ENCODE measurements around the gene CELSR3. TPM values are rescaled to one million over a fixed set of nuclear protein-coding genes. Genes with fewer than 3 reads are reported as not detected.
A peak's percentile ranks its signal among the peaks of the same experiment; 100 is the strongest.

CELSR3 gene
- polyA plus RNA-seq, 4 donors: 0.27 to 2.8 (median 1.1) TPM

GRCh38 chr3:48700731-48701405 lies 38.2 kb upstream of the CELSR3 start:
- DNase-seq: no peak
- Histone ChIP-seq H3K4me3 (ENCODE audit: low read depth in 1 of 3, low read length in 3 of 3) (no peak overlapping the region), H3K4me1 (ENCODE audit: control insufficient read depth in 3 of 3, insufficient read depth in 2 of 3, low read depth in 1 of 3, low read length in 2 of 3) (peaks cover 0 to 4% (median 0%) of the 10 kb centered on the region in 3 donors), H3K27me3 (ENCODE audit: control insufficient read depth in 3 of 3, insufficient read depth in 3 of 3, low read length in 3 of 3) (no peaks in the 10 kb centered on the region), H3K36me3 (ENCODE audit: control insufficient read depth in 3 of 3, insufficient read depth in 2 of 3, low read depth in 1 of 3, low read length in 3 of 3) (peaks cover 0 to 56% (median 0%) of the 10 kb centered on the region in 3 donors), H3K27ac (ENCODE audit: low read depth in 1 of 3, low read length in 2 of 3) (peak overlapping the region in 1 of 3 donors; percentile 8), H3K9me3 (ENCODE audit: control insufficient read depth in 2 of 2, insufficient read depth in 1 of 2, low read depth in 1 of 2, low read length in 1 of 2) (no peaks in the 10 kb centered on the region)
- 87 to 92% (median 90%) methylated on average over 11 of the region's 11 CpGs for WGBS, 3 donors
- FAIRE-seq: no peak

DNA sequence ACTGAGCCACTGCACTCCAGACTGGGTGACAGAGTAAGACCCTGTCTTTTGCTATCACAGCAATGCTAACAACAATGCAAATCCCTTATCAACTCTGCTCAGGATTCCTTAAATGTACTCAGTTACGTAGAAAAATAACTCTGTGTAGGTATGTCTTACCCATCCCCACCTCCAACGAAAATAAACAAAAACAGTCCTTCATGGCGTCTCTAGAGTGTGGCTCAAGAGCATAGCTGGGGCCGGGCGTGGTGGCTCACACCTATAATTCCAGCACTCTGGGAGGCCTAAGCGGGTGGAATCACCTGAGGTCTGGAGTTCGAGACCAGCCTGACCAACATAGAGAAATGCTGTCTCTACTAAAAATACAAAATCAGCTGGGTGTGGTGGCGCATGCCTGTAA lies 36.2 kb upstream of the CELSR3 start:
- no peak overlapping the region for H3K4me3 ChIP-seq (ENCODE audit: low read depth in 1 of 3, low read length in 3 of 3)
- no peak for FAIRE-seq
- no peak for DNase-seq
- H3K36me3 ChIP-seq (ENCODE audit: control insufficient read depth in 3 of 3, insufficient read depth in 2 of 3, low read depth in 1 of 3, low read length in 3 of 3): peaks cover 3 to 59% (median 7%) of the 10 kb centered on the region in 3 donors
- H3K9me3 ChIP-seq (ENCODE audit: control insufficient read depth in 2 of 2, insufficient read depth in 1 of 2, low read depth in 1 of 2, low read length in 1 of 2): no peaks in the 10 kb centered on the region
- no peaks in the 10 kb centered on the region for H3K27me3 ChIP-seq (ENCODE audit: control insufficient read depth in 3 of 3, insufficient read depth in 3 of 3, low read length in 3 of 3)
- 94 to 96% (median 95%) methylated on average over 8 of the region's 8 CpGs for WGBS, 3 donors
- peaks cover 0 to 7% (median 4%) of the 10 kb centered on the region in 3 donors for H3K4me1 ChIP-seq (ENCODE audit: control insufficient read depth in 3 of 3, insufficient read depth in 2 of 3, low read depth in 1 of 3, low read length in 2 of 3)
- no peak overlapping the region for H3K27ac ChIP-seq (ENCODE audit: low read depth in 1 of 3, low read length in 2 of 3)

GRCh38 chr3:48697952-48698351 lies 35.3 kb upstream of the CELSR3 start:
- Histone ChIP-seq H3K27me3 (ENCODE audit: control insufficient read depth in 3 of 3, insufficient read depth in 3 of 3, low read length in 3 of 3) (no peaks in the 10 kb centered on the region), H3K36me3 (ENCODE audit: control insufficient read depth in 3 of 3, insufficient read depth in 2 of 3, low read depth in 1 of 3, low read length in 3 of 3) (peaks cover 9 to 64% (median 9%) of the 10 kb centered on the region in 3 donors), H3K27ac (ENCODE audit: low read depth in 1 of 3, low read length in 2 of 3) (no peak overlapping the region), H3K4me3 (ENCODE audit: low read depth in 1 of 3, low read length in 3 of 3) (no peak overlapping the region), H3K9me3 (ENCODE audit: control insufficient read depth in 2 of 2, insufficient read depth in 1 of 2, low read depth in 1 of 2, low read length in 1 of 2) (no peaks in the 10 kb centered on the region), H3K4me1 (ENCODE audit: control insufficient read depth in 3 of 3, insufficient read depth in 2 of 3, low read depth in 1 of 3, low read length in 2 of 3) (peaks cover 0 to 7% (median 4%) of the 10 kb centered on the region in 3 donors)
- 81 to 88% (median 86%) methylated on average over 3 of the region's 3 CpGs for whole genome bisulfite sequencing, 3 donors
- no peak for FAIRE-seq
- DNase-seq: no peak

DNA sequence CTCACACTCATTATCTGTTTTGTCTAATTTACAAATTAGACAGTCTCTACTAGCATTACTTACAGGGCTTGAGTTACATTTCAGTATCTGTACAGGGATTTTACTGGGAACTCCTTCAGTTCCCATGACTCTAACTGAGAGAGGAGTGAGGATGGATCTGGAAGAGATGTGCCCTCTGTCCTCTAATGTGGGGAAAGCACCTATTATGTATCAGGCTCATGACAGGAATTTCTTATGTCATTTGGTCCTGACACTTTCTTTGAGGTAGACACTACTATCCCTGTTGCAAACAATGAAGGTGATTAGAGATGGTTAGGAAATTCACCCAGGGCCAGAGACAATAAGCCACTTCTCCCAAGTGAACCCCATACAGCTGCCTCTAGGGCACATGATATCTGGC lies 33.9 kb upstream of the CELSR3 start:
- Histone ChIP-seq H3K27ac (ENCODE audit: low read depth in 1 of 3, low read length in 2 of 3) (peak overlapping the region in 1 of 3 donors; percentile 1), H3K4me3 (ENCODE audit: low read depth in 1 of 3, low read length in 3 of 3) (no peak overlapping the region), H3K27me3 (ENCODE audit: control insufficient read depth in 3 of 3, insufficient read depth in 3 of 3, low read length in 3 of 3) (no peaks in the 10 kb centered on the region), H3K9me3 (ENCODE audit: control insufficient read depth in 2 of 2, insufficient read depth in 1 of 2, low read depth in 1 of 2, low read length in 1 of 2) (no peaks in the 10 kb centered on the region), H3K36me3 (ENCODE audit: control insufficient read depth in 3 of 3, insufficient read depth in 2 of 3, low read depth in 1 of 3, low read length in 3 of 3) (peaks cover 13 to 69% (median 17%) of the 10 kb centered on the region in 3 donors), H3K4me1 (ENCODE audit: control insufficient read depth in 3 of 3, insufficient read depth in 2 of 3, low read depth in 1 of 3, low read length in 2 of 3) (peaks cover 0 to 7% (median 4%) of the 10 kb centered on the region in 3 donors)
- FAIRE-seq: no peak
- DNase-seq: no peak

GRCh38 chr3:48696156-48696555 lies 33.5 kb upstream of the CELSR3 start:
- FAIRE-seq (no peak), DNase-seq (peak in 1 of 2 donors; percentile 54)
- H3K27ac ChIP-seq (ENCODE audit: low read depth in 1 of 3, low read length in 2 of 3): peak overlapping the region in 1 of 3 donors; percentile 1
- no peak overlapping the region for H3K4me3 ChIP-seq (ENCODE audit: low read depth in 1 of 3, low read length in 3 of 3)
- peaks cover 13 to 68% (median 17%) of the 10 kb centered on the region in 3 donors for H3K36me3 ChIP-seq (ENCODE audit: control insufficient read depth in 3 of 3, insufficient read depth in 2 of 3, low read depth in 1 of 3, low read length in 3 of 3)
- no peaks in the 10 kb centered on the region for H3K9me3 ChIP-seq (ENCODE audit: control insufficient read depth in 2 of 2, insufficient read depth in 1 of 2, low read depth in 1 of 2, low read length in 1 of 2)
- no peaks in the 10 kb centered on the region for H3K27me3 ChIP-seq (ENCODE audit: control insufficient read depth in 3 of 3, insufficient read depth in 3 of 3, low read length in 3 of 3)
- 69 to 89% (median 81%) methylated on average over 5 of the region's 5 CpGs for WGBS, 3 donors
- peaks cover 0 to 7% (median 4%) of the 10 kb centered on the region in 3 donors for H3K4me1 ChIP-seq (ENCODE audit: control insufficient read depth in 3 of 3, insufficient read depth in 2 of 3, low read depth in 1 of 3, low read length in 2 of 3)

DNA sequence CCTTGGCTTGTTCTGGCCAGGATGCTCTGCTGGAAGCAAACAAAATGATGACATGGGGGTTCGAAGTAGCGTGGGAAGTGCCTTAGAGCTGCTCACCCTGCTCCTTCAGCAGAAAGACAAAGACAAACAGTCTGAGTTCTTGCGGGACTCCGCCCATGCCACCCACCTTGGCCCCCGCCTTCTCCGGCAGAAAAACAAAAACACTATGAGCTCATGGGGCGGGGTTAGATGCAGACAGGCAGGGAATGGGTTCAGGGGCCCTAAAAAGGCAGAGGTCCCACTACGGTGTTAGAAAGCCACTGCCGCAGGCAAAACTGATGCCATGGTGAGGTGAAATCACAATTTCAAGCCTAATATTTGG lies 32.7 kb upstream of the CELSR3 start:
- WGBS, 3 donors: 71 to 84% (median 83%) methylated on average over 9 of the region's 9 CpGs
- no peak for FAIRE-seq
- Histone ChIP-seq H3K27ac (ENCODE audit: low read depth in 1 of 3, low read length in 2 of 3) (peak overlapping the region in 2 of 3 donors; percentile 27 to 59), H3K36me3 (ENCODE audit: control insufficient read depth in 3 of 3, insufficient read depth in 2 of 3, low read depth in 1 of 3, low read length in 3 of 3) (peaks cover 13 to 68% (median 17%) of the 10 kb centered on the region in 3 donors), H3K4me1 (ENCODE audit: control insufficient read depth in 3 of 3, insufficient read depth in 2 of 3, low read depth in 1 of 3, low read length in 2 of 3) (peaks cover 0 to 7% (median 0%) of the 10 kb centered on the region in 3 donors), H3K9me3 (ENCODE audit: control insufficient read depth in 2 of 2, insufficient read depth in 1 of 2, low read depth in 1 of 2, low read length in 1 of 2) (no peaks in the 10 kb centered on the region), H3K4me3 (ENCODE audit: low read depth in 1 of 3, low read length in 3 of 3) (no peak overlapping the region), H3K27me3 (ENCODE audit: control insufficient read depth in 3 of 3, insufficient read depth in 3 of 3, low read length in 3 of 3) (no peaks in the 10 kb centered on the region)
- DNase-seq: no peak

DNA sequence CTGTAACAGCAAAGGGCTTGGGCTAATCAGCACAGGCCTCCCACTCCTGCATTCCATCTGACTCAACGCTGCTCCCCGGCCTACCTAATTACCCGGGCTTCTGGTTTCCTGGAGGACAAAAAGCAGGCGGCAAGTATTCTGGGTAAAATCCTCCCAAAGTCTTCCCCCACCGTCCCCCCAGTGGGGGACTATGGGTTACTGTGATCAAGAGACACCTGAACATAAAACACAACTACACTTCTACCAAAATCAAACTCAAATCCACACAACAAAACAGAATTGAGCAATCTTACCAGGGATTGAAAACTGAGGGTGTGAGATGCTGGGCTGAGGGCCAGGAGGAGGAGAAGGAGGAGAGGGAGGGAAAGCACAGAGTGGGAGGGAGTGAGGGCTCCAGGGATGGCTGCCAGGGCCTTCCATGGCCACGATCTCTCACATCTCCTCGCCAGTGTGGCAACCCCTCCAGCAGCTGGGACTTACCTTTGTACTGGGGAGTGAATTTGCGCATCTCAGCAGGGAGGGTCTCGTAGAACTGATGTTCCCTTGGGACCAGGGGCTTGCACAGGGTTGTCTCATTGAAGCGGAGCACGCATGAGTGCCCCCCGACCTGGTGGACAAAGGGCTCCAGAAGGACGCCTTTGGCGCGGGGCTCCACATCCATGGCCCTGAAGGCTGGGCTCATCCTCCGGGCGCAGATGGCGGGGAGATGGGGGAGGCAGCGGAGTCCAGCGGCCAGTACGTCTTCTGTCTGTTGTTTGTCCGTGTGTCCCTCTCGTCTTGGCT lies 32.1 kb upstream of the CELSR3 start:
- 67 to 80% (median 78%) methylated on average over 23 of the region's 23 CpGs for WGBS, 3 donors
- Histone ChIP-seq H3K4me1 (ENCODE audit: control insufficient read depth in 3 of 3, insufficient read depth in 2 of 3, low read depth in 1 of 3, low read length in 2 of 3) (peaks cover 0 to 7% (median 0%) of the 10 kb centered on the region in 3 donors), H3K27me3 (ENCODE audit: control insufficient read depth in 3 of 3, insufficient read depth in 3 of 3, low read length in 3 of 3) (no peaks in the 10 kb centered on the region), H3K27ac (ENCODE audit: low read depth in 1 of 3, low read length in 2 of 3) (peak overlapping the region in 2 of 3 donors; percentile 27 to 59), H3K4me3 (ENCODE audit: low read depth in 1 of 3, low read length in 3 of 3) (no peak overlapping the region), H3K36me3 (ENCODE audit: control insufficient read depth in 3 of 3, insufficient read depth in 2 of 3, low read depth in 1 of 3, low read length in 3 of 3) (peaks cover 13 to 71% (median 19%) of the 10 kb centered on the region in 3 donors), H3K9me3 (ENCODE audit: control insufficient read depth in 2 of 2, insufficient read depth in 1 of 2, low read depth in 1 of 2, low read length in 1 of 2) (no peaks in the 10 kb centered on the region)
- DNase-seq (no peak), FAIRE-seq (no peak)

DNA sequence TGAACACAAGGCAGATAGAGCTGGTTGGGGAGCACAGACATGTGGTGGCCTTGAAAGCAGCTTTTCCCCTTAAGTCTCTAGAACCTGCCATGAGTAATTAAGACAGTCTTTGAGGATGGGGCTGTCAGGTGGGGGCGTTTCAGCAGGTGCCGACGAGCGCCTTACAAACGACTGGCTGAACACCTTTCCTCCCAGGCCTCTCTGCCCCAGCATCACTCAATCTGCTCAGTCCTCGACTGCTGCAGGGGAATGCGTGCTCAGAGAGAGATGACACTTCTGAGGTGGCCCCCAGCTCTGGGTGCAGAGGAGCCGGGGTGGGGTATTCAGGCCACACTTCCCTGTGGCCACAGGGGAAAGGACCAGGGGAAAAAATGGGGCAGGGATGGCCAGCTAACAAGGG lies 31.1 kb upstream of the CELSR3 start:
- H3K36me3 ChIP-seq (ENCODE audit: control insufficient read depth in 3 of 3, insufficient read depth in 2 of 3, low read depth in 1 of 3, low read length in 3 of 3): peaks cover 13 to 74% (median 19%) of the 10 kb centered on the region in 3 donors
- H3K9me3 ChIP-seq (ENCODE audit: control insufficient read depth in 2 of 2, insufficient read depth in 1 of 2, low read depth in 1 of 2, low read length in 1 of 2): no peaks in the 10 kb centered on the region
- no peaks in the 10 kb centered on the region for H3K27me3 ChIP-seq (ENCODE audit: control insufficient read depth in 3 of 3, insufficient read depth in 3 of 3, low read length in 3 of 3)
- peak overlapping the region in 1 of 3 donors; percentile 26 for H3K27ac ChIP-seq (ENCODE audit: low read depth in 1 of 3, low read length in 2 of 3)
- 85 to 91% (median 86%) methylated on average over 8 of the region's 8 CpGs for WGBS, 3 donors
- no peak overlapping the region for H3K4me3 ChIP-seq (ENCODE audit: low read depth in 1 of 3, low read length in 3 of 3)
- H3K4me1 ChIP-seq (ENCODE audit: control insufficient read depth in 3 of 3, insufficient read depth in 2 of 3, low read depth in 1 of 3, low read length in 2 of 3): peaks cover 0 to 7% (median 0%) of the 10 kb centered on the region in 3 donors
- DNase-seq (no peak), FAIRE-seq (no peak)

All from small intestine (tissue), 7 donors.